CD4-positive, alpha-beta T cell treated with Interferon gamma for 1 hour (primary cell): Measurements from ENCODE around the gene COG1.
A peak's percentile ranks its signal among the peaks of the same experiment; 100 is the strongest.

Experiments
- DNase-seq: peaks from one replicate; pipeline ENCODE4 v3.0.0-alpha.2; 2020

COG1 gene

DNA sequence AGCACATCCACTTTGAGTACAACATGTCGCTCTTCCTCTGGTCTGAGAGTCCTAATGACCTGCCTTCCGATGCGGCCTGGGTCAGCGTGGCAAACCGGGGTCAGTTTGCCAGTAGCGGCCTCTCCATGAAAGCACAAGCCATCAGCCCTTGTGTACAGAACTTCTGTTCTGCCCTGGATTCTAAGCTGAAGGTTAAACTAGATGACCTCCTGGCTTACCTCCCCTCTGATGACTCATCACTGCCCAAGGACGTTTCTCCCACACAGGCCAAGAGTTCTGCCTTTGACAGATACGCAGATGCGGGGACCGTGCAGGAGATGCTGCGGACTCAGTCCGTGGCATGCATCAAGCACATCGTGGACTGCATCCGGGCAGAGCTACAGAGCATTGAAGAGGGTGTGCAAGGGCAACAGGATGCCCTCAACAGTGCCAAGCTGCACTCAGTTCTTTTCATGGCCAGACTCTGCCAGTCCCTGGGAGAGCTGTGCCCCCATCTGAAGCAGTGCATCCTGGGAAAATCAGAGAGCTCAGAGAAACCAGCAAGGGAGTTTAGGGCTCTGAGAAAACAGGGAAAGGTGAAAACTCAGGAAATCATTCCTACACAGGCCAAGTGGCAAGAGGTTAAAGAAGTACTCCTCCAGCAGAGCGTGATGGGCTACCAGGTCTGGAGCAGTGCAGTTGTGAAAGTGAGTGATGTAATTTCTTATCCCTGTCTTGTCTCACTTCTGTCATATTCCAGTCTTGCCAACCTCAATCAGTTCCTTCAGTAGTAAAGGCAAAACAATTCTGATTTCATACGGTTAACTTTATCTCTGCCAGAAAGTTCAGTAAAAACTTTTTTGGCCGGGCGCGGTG is 8.6 kb downstream of the COG1 start:
- DNase-seq = no peak

DNA sequence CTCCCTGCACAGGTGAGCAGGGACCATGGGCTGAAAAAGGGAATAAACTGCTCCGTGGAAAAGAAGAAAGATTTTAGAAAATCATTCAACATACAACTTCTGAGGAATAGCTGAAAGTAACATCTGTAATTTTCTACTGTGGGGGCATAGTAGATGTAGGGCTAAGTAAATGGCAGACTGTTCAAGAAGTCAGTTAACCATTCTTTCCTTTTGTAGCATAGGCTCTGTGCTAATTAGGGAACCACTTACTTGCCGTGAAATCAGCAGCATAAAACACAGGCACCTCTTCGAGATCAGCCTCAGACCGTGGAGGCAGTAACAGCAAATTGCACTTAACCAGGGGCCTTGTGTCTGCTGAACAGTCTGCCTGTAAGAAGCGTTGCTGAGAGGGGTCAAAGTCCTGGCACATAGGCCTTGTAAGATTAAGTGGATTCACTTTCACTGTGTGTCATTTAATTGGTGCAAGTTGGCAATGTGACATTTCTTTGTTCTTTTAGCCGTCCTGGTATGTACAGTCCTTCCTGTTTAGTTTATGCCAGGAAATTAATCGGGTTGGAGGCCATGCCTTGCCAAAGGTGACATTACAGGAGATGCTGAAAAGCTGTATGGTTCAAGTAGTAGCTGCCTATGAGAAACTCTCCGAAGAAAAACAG is 10.4 kb downstream of the COG1 start:
- no peak for DNase-seq

- peak; percentile 11 for DNase-seq
Observed at GRCh38 chr17:73203788-73204479, 11.1 kb downstream of the COG1 start.

GRCh38 chr17:73205459-73205961 is 12.7 kb downstream of the COG1 start:
- no peak for DNase-seq

DNA sequence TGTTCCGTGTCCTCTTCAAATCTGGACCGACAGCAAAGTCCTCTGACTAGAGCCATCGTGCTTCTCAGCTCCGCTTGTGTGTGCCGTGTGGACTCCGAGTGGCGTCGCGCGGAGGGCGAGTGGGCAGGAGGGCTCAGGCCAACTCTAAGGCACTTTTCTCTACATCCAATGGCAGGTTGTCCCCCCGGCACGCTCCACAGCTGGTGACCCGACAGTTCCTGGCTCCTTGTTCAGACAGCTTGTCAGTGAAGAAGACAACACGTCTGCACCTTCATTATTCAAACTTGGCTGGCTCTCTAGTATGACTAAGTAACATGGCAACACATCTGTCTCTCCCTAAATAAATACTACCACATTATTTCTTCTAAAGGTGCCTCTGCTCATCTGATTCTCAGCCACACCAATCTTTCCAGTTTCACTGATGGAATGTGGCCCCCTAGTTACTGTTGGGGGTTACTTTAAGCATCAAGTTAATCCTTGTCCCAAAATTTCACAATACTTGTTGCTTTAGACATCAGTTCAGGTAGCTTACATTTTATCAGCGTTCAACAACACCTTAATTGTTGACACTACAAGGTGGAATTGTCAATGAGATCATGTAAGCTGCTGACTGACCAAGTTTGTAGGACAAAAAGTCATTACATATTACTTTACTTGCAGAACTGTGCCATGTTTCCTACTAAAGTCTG is 15.4 kb downstream of the COG1 start:
- DNase-seq = no peak

GRCh38 chr17:73209436-73209835 is 16.6 kb downstream of the COG1 start:
- DNase-seq = no peak

DNA sequence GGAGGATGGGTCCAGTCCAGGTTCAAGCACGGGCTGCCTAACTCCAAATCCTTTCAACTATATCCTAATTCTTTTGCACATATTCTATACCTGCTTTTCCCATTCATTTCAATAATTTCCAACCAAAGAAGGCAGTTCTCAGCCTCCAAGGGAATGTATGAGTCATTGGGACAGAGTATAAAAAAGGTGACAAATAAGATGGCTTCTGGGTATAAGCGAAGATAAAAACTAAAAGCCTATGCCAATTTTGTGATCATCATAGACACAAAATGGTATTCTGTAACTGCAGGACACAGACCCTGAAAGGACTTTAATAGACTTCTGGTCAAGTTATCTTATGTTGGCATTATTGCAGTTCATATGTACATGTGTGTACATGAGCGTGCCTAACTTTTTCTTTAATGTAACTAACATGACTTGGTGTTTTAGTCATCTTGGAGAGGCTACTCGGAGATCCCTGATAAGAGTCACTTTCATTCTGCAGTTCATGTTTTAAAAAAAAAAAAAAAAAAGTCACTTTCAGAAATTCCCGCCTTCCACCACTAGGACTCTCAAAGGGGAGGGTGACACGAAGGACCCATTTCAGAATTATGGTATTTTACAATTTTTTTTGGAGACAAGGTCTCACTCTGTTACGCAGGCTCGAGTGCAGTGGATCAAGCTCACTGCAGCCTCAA is 17.3 kb downstream of the COG1 start:
- no peak for DNase-seq

DNA sequence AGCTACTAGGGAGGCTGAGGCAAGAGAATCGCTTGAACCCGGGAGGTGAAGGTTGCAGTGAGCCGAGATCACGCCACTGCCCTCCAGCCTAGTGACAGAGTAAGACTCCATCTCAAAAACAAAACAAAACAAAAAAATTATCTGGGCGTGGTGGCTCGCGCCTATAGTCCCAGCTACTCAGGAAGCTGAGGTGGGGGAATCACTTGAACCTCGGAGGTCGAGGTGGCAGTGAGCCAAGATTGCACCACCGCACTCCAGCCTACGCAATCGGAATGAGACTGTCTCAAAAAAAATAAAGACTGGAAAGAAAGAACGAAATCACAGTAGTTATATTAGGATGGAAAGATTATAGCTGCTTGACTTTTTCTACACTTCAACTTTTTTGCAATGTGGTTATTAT is 18.9 kb downstream of the COG1 start:
- DNase-seq = peak; percentile 71

DNA sequence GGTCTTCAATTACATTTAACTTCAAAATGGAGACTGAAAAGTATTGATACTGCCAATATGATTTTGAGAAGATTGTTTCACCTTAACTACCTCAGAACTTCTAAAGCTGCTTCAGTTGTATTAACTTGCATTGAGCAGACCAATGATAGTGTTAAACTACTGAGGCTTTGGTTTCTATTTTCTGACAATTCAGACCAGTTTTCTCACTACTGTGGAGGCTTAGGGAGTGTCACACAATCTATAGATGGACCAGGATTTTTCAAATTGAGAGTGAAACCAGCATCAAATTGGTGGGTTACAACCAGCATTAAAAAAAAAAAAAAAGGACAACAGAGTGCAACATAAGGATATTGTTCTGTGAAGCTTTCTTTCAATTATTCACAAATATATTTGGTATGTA is 21.2 kb downstream of the COG1 start:
- no peak for DNase-seq

- no peak for DNase-seq
Observed at GRCh38 chr17:73214851-73215250, 22.0 kb downstream of the COG1 start.

- no peak for DNase-seq
Observed at GRCh38 chr17:73215447-73215846, 22.6 kb downstream of the COG1 start.

DNA sequence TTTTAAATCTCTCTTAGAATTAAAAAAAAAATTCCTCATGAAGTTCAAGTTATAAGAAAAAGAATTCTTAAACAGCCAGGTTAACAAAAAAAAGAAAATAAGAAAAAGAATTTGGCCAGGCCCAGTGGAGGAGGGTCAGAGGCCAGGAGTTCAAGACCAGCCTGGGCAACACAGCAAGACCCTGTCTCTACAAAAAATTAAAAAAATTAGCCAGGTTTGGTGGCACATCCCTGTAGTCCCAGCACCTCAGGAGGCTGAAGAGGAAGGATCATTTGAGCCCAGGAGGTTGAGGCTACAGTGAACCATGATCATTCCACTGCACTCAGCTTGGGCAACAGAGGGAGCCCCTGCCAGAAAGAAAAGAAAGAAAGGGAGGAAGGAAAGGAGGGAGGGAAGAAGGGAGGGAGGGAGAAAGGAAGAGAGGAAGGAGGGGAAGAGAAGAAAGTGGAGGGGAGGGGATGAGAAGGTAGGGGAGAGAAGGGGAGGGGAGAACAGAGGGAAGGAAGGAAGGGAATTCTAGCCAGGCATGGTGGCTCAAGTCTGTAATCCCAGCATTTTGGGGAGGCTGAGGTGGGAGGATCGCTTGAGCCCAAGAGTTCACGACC is 30.9 kb downstream of the COG1 start:
- DNase-seq = no peak

DNA sequence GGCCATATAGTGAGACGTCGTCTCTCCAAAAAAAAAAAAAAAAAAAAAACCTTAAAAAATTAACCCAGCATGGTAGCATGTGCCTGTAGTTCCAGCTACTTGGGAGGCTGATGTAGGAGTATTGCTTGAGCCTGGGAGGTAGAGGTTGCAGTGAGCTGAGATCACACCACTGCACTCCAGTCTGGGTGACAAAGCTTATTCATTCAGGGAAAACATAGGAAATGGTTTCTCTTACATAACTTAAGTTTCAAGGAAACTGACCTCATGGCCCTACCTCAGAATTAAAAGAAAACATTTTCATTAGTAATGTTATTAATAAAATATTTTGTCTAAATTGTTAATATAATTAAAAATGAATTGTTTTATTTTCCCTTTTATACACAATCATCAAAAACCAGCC is 31.4 kb downstream of the COG1 start:
- DNase-seq = no peak

- no peak for DNase-seq
Observed at GRCh38 chr17:73224663-73225305, 31.9 kb downstream of the COG1 start.

GRCh38 chr17:73226556-73227172 is 33.8 kb downstream of the COG1 start:
- DNase-seq = no peak

DNA sequence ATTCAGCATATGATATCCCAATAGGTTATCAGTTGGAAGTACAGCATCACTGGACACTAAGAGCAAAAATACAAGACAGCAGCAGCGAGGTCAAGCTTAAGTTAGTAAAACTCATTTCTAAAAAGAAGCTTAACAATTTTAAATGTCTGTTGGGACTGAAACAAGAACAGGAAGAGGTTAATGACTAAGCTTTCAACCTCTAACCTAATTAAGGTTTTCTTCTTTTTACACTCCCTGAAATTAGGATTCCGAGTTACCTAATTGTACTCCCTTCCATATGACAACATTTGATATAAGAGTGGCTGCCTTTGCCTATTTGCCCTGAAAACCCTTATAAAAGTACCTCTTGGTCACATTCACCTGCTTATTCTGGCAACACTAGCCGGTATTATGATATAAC is 34.5 kb downstream of the COG1 start:
- no peak for DNase-seq

- no peak for DNase-seq
Observed at GRCh38 chr17:73227944-73228343, 35.1 kb downstream of the COG1 start.

- peak; percentile 8 for DNase-seq
Observed at GRCh38 chr17:73228748-73229236, 35.9 kb downstream of the COG1 start.

DNA sequence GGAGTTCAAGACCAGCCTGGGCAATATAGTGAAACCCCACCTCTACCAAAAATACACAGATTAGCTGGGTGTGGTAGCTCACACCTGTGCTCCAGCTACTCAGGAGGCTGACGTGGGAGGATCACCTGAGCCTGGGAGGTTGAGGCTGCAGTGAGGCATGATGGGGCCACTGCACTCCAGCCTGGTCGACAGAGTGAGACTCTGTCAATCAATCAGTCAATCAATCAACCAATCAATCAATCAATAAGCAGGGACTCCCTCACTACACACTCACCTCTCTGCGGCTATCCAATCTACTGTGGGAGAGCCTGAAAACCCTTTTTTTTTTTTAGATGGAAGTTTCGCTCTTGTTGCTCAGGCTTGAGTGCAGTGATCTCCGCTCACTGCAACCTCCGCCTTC is 37.2 kb downstream of the COG1 start:
- DNase-seq = no peak

DNA sequence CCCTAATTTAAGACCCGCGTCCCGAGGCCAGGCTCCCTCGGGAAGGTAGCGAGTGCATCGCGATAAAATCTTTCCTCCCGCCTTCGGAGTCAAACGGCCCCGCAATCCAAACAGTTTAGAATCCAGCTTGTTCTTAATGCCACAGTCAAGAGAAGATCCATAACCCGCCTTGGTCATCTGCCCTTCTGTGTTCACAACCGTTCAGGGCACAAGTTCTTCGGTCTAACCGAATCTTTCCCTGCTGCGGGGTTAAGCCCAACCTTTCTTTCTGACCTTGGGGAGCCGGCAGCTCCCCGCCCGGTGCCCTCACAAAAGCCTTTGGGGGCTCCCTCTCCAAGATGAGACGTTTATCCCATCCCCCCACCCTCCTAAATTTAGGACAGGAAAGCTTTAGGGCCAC is 38.5 kb downstream of the COG1 start:
- DNase-seq = no peak
